OCI-LY7 (cell line): ENCODE results near the gene EXOSC7. TPM values are rescaled to one million over a fixed set of nuclear protein-coding genes. Genes with fewer than 3 reads are reported as not detected.

Experiments used
- BruUV-seq: library from RNA; stranded (reverse); fragments of 400-500 nt; replicated peaks from 2 replicates; lab custom pipeline; 2021; lab: Mats Ljungman, UMichigan
- CTCF ChIA-PET: fragments of 300-600 bp; sonication (Branson Sonifier 250); formaldehyde crosslinking; loops from one replicate; lab custom pipeline; 2022; ENCODE audit warnings: antibody characterized with exemption; ENCODE audit not compliant: unreplicated experiment; lab: Charles Lee
- POLR2A ChIA-PET: fragments of 300-600 bp; sonication (Branson Sonifier 250); formaldehyde crosslinking; loops from one replicate; lab custom pipeline; 2022; ENCODE audit warnings: antibody characterized with exemption; lab: Charles Lee
- DNase-seq: peaks from one replicate; pipeline ENCODE4 v3.0.0-alpha.2; 2015; ENCODE audit warnings: low spot score
- H2AFZ ChIP-seq: fragments of 200-600 bp; sonication (generic), shearing (Covaris generic); 2 replicates; pipeline ENCODE4 v1.6.1; 2014; ENCODE audit warnings: mild to moderate bottlenecking, antibody characterized with exemption, low read length, moderate library complexity
- H3K27ac ChIP-seq: fragments of 200-600 bp; sonication (generic); 2 replicates; pipeline ENCODE4 v1.5.1; 2014; ENCODE audit warnings: mixed run types, low read depth, mild to moderate bottlenecking, moderate library complexity, low read length, inconsistent platforms; ENCODE audit not compliant: poor library complexity, severe bottlenecking
- H3K36me3 ChIP-seq: fragments of 200-600 bp; sonication (generic); 2 replicates; pipeline ENCODE4 v1.6.1; 2014; ENCODE audit warnings: mild to moderate bottlenecking, antibody characterized with exemption, low read length, moderate library complexity, mixed read lengths; ENCODE audit not compliant: insufficient read depth
- H3K4me1 ChIP-seq: fragments of 200-600 bp; sonication (generic); 2 replicates; pipeline ENCODE4 v1.5.1; 2014; ENCODE audit warnings: mild to moderate bottlenecking, low read length; ENCODE audit not compliant: insufficient read depth, poor library complexity, severe bottlenecking
- H3K4me2 ChIP-seq: fragments of 200-600 bp; sonication (generic); 2 replicates; pipeline ENCODE4 v1.6.1; 2014; ENCODE audit warnings: mild to moderate bottlenecking, low read length
- H3K4me3 ChIP-seq: fragments of 200-600 bp; sonication (generic); 2 replicates; pipeline ENCODE4 v1.5.1; 2014; ENCODE audit warnings: mild to moderate bottlenecking, low read depth, low read length; ENCODE audit not compliant: poor library complexity, severe bottlenecking
- H3K79me2 ChIP-seq: fragments of 200-600 bp; sonication (generic); 2 replicates; pipeline ENCODE4 v1.6.1; 2016; ENCODE audit warnings: low read depth, mild to moderate bottlenecking, low read length, moderate library complexity, mixed read lengths; ENCODE audit not compliant: insufficient read depth
- H3K9me2 ChIP-seq: fragments of 200-600 bp; sonication (generic); 2 replicates; pipeline ENCODE4 v1.6.1; 2016; ENCODE audit warnings: mild to moderate bottlenecking, low read length, mixed read lengths; ENCODE audit not compliant: insufficient read depth
- H3K9me3 ChIP-seq: fragments of 200-600 bp; sonication (generic); 2 replicates; pipeline ENCODE4 v1.6.1; 2014; ENCODE audit warnings: mild to moderate bottlenecking, mixed run types, low read length, mixed read lengths
- H4K20me1 ChIP-seq: fragments of 200-600 bp; sonication (generic); 2 replicates; pipeline ENCODE4 v1.6.1; 2014; ENCODE audit warnings: mild to moderate bottlenecking, antibody characterized with exemption, low read length, moderate library complexity, mixed read lengths; ENCODE audit not compliant: insufficient read depth
- CTCF ChIP-seq: fragments of 200-600 bp; sonication (generic); conservative IDR thresholded peaks from 2 replicates; pipeline ENCODE4 v1.5.1; 2014; ENCODE audit warnings: mild to moderate bottlenecking, antibody characterized with exemption, low read length, moderate library complexity, mixed read lengths
- EZH2phosphoT487 ChIP-seq: fragments of 200-600 bp; sonication (generic); IDR thresholded peaks from 2 replicates; pipeline ENCODE4 v1.6.1; 2018; ENCODE audit warnings: low read depth, borderline replicate concordance, mild to moderate bottlenecking, mixed run types, antibody characterized with exemption, low read length, moderate library complexity, mixed read lengths
- intact Hi-C: fragments of 100-400 bp; cut with micrococcal nuclease; formaldehyde crosslinking; loops from one replicate; pipeline ENCODE4 v1.10.0; 2022; ENCODE audit not compliant: unreplicated experiment
- total RNA-seq, 2 experiments: library from RNA; depleted of rRNA in 1 of 2; stranded (reverse); fragments of >200 nt in 1 of 2; shearing (Covaris generic) in 1 of 2; gene quantifications; 2 replicates each; pipeline ENCODE4 v1.2.3, GENCODE V29; 2014 to 2022

EXOSC7 gene
- total RNA-seq, 2 experiments from 2014 or later, result 60.3 to 65.3 TPM

- Histone ChIP-seq H3K4me2 (no peak overlapping the region), H4K20me1 (no peaks in the 10 kb centered on the region), H3K4me1 (peaks cover 2% of the 10 kb centered on the region), H3K4me3 (no peak overlapping the region), H3K79me2 (no peaks in the 10 kb centered on the region), H3K9me3 (no peaks in the 10 kb centered on the region), H3K9me2 (no peaks in the 10 kb centered on the region), H2AFZ (no peak overlapping the region), H3K36me3 (peaks cover 99% of the 10 kb centered on the region), H3K27ac (no peak overlapping the region)
- CTCF ChIA-PET, result no interaction called here
- BruUV-seq, result no TSS peak
- no peak for DNase-seq
- intact Hi-C loops, result no loop called here
- POLR2A ChIA-PET, result no interaction called here
- no peak for TF ChIP-seq CTCF
Measured at GRCh38 chr3:44995142-44995770, 19.2 kb downstream of the EXOSC7 start.

- no peak overlapping the region for H2AFZ ChIP-seq
- H3K36me3 ChIP-seq, result peaks cover 99% of the 10 kb centered on the region
- DNase-seq, result no peak
- H3K79me2 ChIP-seq, result no peaks in the 10 kb centered on the region
- no peaks in the 10 kb centered on the region for H4K20me1 ChIP-seq
- no peaks in the 10 kb centered on the region for H3K9me2 ChIP-seq
- no peak overlapping the region for H3K4me3 ChIP-seq
- no peaks in the 10 kb centered on the region for H3K9me3 ChIP-seq
- intact Hi-C loops, result no loop called here
- BruUV-seq, result no TSS peak
- no peak overlapping the region for H3K27ac ChIP-seq
- peaks cover 2% of the 10 kb centered on the region for H3K4me1 ChIP-seq
- ChIA-PET POLR2A (no interaction called here), CTCF (no interaction called here)
- no peak overlapping the region for H3K4me2 ChIP-seq
- TF ChIP-seq CTCF (no peak), EZH2phosphoT487 (no peak)
Measured at GRCh38 chr3:44996556-44996969, 20.5 kb downstream of the EXOSC7 start.

GRCh38 chr3:44999782-45000181, 23.7 kb downstream of the EXOSC7 start:
- Histone ChIP-seq H3K36me3 (peaks cover 97% of the 10 kb centered on the region), H2AFZ (no peak overlapping the region), H3K4me3 (no peak overlapping the region), H3K4me2 (no peak overlapping the region), H3K79me2 (no peaks in the 10 kb centered on the region), H3K9me3 (no peaks in the 10 kb centered on the region), H3K9me2 (no peaks in the 10 kb centered on the region), H3K27ac (no peak overlapping the region), H3K4me1 (peaks cover 2% of the 10 kb centered on the region), H4K20me1 (no peaks in the 10 kb centered on the region)
- TF ChIP-seq CTCF, result no peak
- no peak for TF ChIP-seq EZH2phosphoT487
- ChIA-PET POLR2A (no interaction called here), CTCF (no interaction called here)
- intact Hi-C loops, result no loop called here
- no peak for DNase-seq
- BruUV-seq, result no TSS peak
